Measurements from ENCODE around the gene LRP8. TPM values are rescaled to one million over a fixed set of nuclear protein-coding genes. Genes with fewer than 3 reads are reported as not detected.

LRP8 gene
- polyA plus RNA-seq, 1 of the 3 experiments (the other 2 are of a cell fraction), result 19.9 TPM

- TF ChIP-seq NRF1 (IDR thresholded peaks at IDR 0.05; ENCODE audit: low read depth, low read length) (peak; percentile 72), MAX (IDR thresholded peaks at IDR 0.05; ENCODE audit: low read depth) (peak; percentile 83), NFIC (IDR thresholded peaks at IDR 0.05; ENCODE audit: borderline replicate concordance) (no peak; the same call in 1 of the 2 replicates), RFX5 (IDR thresholded peaks at IDR 0.05; ENCODE audit: low read length) (no peak), TCF12 (IDR thresholded peaks at IDR 0.05) (no peak), FOXM1 (IDR thresholded peaks at IDR 0.05; ENCODE audit: low read depth) (no peak), SMC3 (IDR thresholded peaks at IDR 0.05; ENCODE audit: low read depth, low read length) (no peak), CTCF (IDR thresholded peaks at IDR 0.05) (no peak), RAD21 (IDR thresholded peaks at IDR 0.05; ENCODE audit: low read length) (no peak), GABPA (IDR thresholded peaks at IDR 0.05; ENCODE audit: low read depth) (peak; percentile 79), FOSL2 (IDR thresholded peaks at IDR 0.05; ENCODE audit: borderline replicate concordance, low read depth) (no peak), YY1 (IDR thresholded peaks at IDR 0.05; ENCODE audit: low read depth) (peak; percentile 60; the same call in 1 of the 2 replicates)
Measured at GRCh38 chr1:53220171-53220961, 107.5 kb downstream of the LRP8 start, which contains the start of gene CZIB (continued).

GRCh38 chr1:53219711-53220110 lies 108.2 kb downstream of the LRP8 start:
- H3K9ac ChIP-seq, result peak overlapping the region; percentile 84
- peak overlapping the region; percentile 89 for H3K4me2 ChIP-seq
- peak; percentile 42 for DNase-seq
- H3K36me3 ChIP-seq (replicated peaks in 1 of 2; ENCODE audit: control insufficient read depth in 1 of 2, insufficient read depth in 2 of 2, low read length in 1 of 2), result peaks cover 19 to 33% of the 10 kb centered on the region in 2 experiments
- TF ChIP-seq RCOR1 (IDR thresholded peaks at IDR 0.05; ENCODE audit: low read length), result no peak
- 0 out of 2 replicates have a peak, but pooled peaks have one; percentile 12 for TF ChIP-seq ZBTB33 (IDR thresholded peaks at IDR 0.05; ENCODE audit: borderline replicate concordance, low read depth)
- no peak for TF ChIP-seq RAD21 (IDR thresholded peaks at IDR 0.05; ENCODE audit: low read length)
- no peaks in the 10 kb centered on the region for H3K27me3 ChIP-seq (ENCODE audit: insufficient read depth)
- WGBS (ENCODE audit: low lambda C conversion rate), result 16% methylated on average over 8 of the region's 8 CpGs
- peaks cover 17% of the 10 kb centered on the region; the same call in 1 of the 2 replicates for H3K79me2 ChIP-seq (ENCODE audit: insufficient read depth)
- H3K4me1 ChIP-seq (ENCODE audit: control insufficient read depth in 1 of 2, insufficient read depth in 2 of 2, low read depth in 1 of 2, low read length in 1 of 2), result peaks cover 16% of the 10 kb centered on the region in 2 experiments; a peak in 2 of 4 replicates
- H3F3A ChIP-seq (replicated peaks; ENCODE audit: insufficient read depth), result no peaks in the 10 kb centered on the region
- peak overlapping the region; percentile 66 for H2AFZ ChIP-seq (ENCODE audit: low read depth)
- no peaks in the 10 kb centered on the region for H3K9me2 ChIP-seq
- H3K9me3 ChIP-seq, result no peaks in the 10 kb centered on the region
- peak overlapping the region; percentile 63 to 77 for H3K4me3 ChIP-seq (ENCODE audit: low read depth in 2 of 2, low read length in 1 of 2)
- no peaks in the 10 kb centered on the region for H4K20me1 ChIP-seq (ENCODE audit: insufficient read depth)
- CTCF ChIA-PET, result interaction anchor here (0.7 to 1.1 kb wide), 3 partner anchors 17 to 1323 kb away, joined by 3 read pairs; no protein-coding TSS in a partner anchor
- POLR2A ChIA-PET, result interaction anchor here (1.1 to 1.5 kb wide), 3 partner anchors 9 to 37 kb away, joined by 3 read pairs; no protein-coding TSS in a partner anchor
- H3K27ac ChIP-seq (ENCODE audit: low read depth in 2 of 2, low read length in 1 of 2), result peak overlapping the region; percentile 87 to 94

Measured in SK-N-SH (cell line).